B cell (primary cell): ENCODE measurements around the gene ZDHHC19.

ENCODE experiments used
- EZH2 ChIP-seq: IDR thresholded peaks from 2 replicates; pipeline ENCODE4 v1.6.1; 2012; ENCODE audit warnings: borderline replicate concordance, low read depth, mild to moderate bottlenecking, moderate library complexity, low read length; ENCODE audit not compliant: insufficient read depth, poor library complexity, severe bottlenecking
- TF ChIP-seq, protein P1 (sequence below): fragments of 200-600 bp; IDR thresholded peaks from one replicate; pipeline ENCODE4 v1.8.0; 2022; ENCODE audit warnings: antibody characterized with exemption, mild to moderate bottlenecking

DNA sequence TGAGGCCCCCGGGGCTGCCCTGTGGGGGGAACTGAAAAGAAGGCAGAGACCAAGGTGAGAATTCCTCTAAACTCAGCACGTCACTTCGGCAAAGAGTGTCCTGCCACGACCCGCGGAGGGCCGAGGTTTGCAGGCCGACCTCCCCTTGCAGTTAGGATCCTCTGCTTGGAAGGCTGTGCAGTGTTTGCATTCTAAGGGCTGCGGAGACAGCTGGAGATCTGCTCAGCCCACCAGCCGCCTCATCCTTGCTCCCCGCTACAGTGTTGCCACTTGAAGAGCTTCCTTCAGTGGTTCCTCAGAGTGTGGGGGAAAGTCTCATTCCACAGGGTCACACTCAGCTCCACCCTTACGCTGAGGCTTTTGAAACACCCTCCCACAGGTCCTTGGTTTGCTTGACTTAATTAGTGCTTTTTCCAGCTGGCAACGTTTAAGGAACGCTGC is 15.9 kb upstream of the ZDHHC19 start:
- TF ChIP-seq, protein P1, sequence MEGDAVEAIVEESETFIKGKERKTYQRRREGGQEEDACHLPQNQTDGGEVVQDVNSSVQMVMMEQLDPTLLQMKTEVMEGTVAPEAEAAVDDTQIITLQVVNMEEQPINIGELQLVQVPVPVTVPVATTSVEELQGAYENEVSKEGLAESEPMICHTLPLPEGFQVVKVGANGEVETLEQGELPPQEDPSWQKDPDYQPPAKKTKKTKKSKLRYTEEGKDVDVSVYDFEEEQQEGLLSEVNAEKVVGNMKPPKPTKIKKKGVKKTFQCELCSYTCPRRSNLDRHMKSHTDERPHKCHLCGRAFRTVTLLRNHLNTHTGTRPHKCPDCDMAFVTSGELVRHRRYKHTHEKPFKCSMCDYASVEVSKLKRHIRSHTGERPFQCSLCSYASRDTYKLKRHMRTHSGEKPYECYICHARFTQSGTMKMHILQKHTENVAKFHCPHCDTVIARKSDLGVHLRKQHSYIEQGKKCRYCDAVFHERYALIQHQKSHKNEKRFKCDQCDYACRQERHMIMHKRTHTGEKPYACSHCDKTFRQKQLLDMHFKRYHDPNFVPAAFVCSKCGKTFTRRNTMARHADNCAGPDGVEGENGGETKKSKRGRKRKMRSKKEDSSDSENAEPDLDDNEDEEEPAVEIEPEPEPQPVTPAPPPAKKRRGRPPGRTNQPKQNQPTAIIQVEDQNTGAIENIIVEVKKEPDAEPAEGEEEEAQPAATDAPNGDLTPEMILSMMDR: no peak
- TF ChIP-seq EZH2: no peak
